Measurements from ENCODE around the gene ATP6V1C2.

DNA sequence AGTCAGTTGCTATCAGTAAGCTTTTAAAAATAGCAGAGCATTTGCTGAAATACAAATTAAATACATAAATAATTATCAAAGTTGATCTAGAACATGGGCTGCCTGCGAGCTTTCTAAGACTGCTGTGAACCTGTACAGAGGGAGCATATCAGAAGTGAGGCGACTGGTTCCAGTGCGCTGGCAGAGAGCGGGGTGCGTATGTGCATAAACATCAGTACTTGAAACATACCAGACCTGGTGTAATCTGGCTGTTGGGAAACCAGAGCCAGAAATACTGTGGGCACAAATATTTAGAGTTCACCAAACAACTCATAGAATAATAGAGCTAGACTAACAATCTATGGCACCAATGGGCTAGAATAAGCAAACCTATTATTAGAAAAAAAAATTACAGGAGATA, 63.8 kb downstream of the ATP6V1C2 start:
- TF ChIP-seq, protein P1, sequence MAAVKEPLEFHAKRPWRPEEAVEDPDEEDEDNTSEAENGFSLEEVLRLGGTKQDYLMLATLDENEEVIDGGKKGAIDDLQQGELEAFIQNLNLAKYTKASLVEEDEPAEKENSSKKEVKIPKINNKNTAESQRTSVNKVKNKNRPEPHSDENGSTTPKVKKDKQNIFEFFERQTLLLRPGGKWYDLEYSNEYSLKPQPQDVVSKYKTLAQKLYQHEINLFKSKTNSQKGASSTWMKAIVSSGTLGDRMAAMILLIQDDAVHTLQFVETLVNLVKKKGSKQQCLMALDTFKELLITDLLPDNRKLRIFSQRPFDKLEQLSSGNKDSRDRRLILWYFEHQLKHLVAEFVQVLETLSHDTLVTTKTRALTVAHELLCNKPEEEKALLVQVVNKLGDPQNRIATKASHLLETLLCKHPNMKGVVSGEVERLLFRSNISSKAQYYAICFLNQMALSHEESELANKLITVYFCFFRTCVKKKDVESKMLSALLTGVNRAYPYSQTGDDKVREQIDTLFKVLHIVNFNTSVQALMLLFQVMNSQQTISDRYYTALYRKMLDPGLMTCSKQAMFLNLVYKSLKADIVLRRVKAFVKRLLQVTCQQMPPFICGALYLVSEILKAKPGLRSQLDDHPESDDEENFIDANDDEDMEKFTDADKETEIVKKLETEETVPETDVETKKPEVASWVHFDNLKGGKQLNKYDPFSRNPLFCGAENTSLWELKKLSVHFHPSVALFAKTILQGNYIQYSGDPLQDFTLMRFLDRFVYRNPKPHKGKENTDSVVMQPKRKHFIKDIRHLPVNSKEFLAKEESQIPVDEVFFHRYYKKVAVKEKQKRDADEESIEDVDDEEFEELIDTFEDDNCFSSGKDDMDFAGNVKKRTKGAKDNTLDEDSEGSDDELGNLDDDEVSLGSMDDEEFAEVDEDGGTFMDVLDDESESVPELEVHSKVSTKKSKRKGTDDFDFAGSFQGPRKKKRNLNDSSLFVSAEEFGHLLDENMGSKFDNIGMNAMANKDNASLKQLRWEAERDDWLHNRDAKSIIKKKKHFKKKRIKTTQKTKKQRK (IDR thresholded peaks at IDR 0.05; ENCODE audit: borderline replicate concordance, low read depth, low read length): no peak
- TF ChIP-seq SP2 (IDR thresholded peaks at IDR 0.05; ENCODE audit: extremely low read depth, low read depth, low read length, poor library complexity, severe bottlenecking) (no peak), KLF1 (tag; IDR thresholded peaks at IDR 0.05) (no peak), ZNF707 (CRISPR knock-in tag; conservative IDR thresholded peaks at IDR 0.05) (no peak), CCNT2 (IDR thresholded peaks at IDR 0.05; ENCODE audit: borderline replicate concordance, extremely low read depth, insufficient read length, low read depth, low read length) (no peak), CBX8 (IDR thresholded peaks at IDR 0.05; ENCODE audit: borderline replicate concordance, extremely low read depth, low read depth, low read length, poor library complexity, severe bottlenecking) (no peak), BRF1 (IDR thresholded peaks at IDR 0.05; ENCODE audit: borderline replicate concordance, extremely low read depth, insufficient read length) (no peak), BRCA1 (IDR thresholded peaks at IDR 0.05) (no peak), BRCA1 (CRISPR knock-in tag; IDR thresholded peaks at IDR 0.05) (no peak), GATA2 (CRISPR knock-in tag; IDR thresholded peaks at IDR 0.05) (no peak), SETDB1 (IDR thresholded peaks at IDR 0.05; ENCODE audit: low read length) (no peak), POLR2A (conservative IDR thresholded peaks at IDR 0.05) (no peak)
- TF ChIP-seq, protein P2, sequence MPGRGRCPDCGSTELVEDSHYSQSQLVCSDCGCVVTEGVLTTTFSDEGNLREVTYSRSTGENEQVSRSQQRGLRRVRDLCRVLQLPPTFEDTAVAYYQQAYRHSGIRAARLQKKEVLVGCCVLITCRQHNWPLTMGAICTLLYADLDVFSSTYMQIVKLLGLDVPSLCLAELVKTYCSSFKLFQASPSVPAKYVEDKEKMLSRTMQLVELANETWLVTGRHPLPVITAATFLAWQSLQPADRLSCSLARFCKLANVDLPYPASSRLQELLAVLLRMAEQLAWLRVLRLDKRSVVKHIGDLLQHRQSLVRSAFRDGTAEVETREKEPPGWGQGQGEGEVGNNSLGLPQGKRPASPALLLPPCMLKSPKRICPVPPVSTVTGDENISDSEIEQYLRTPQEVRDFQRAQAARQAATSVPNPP (IDR thresholded peaks at IDR 0.05; ENCODE audit: borderline replicate concordance, insufficient read depth, insufficient read length): no peak
- TF ChIP-seq, protein P3, sequence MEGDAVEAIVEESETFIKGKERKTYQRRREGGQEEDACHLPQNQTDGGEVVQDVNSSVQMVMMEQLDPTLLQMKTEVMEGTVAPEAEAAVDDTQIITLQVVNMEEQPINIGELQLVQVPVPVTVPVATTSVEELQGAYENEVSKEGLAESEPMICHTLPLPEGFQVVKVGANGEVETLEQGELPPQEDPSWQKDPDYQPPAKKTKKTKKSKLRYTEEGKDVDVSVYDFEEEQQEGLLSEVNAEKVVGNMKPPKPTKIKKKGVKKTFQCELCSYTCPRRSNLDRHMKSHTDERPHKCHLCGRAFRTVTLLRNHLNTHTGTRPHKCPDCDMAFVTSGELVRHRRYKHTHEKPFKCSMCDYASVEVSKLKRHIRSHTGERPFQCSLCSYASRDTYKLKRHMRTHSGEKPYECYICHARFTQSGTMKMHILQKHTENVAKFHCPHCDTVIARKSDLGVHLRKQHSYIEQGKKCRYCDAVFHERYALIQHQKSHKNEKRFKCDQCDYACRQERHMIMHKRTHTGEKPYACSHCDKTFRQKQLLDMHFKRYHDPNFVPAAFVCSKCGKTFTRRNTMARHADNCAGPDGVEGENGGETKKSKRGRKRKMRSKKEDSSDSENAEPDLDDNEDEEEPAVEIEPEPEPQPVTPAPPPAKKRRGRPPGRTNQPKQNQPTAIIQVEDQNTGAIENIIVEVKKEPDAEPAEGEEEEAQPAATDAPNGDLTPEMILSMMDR (IDR thresholded peaks at IDR 0.05 in 2 of 3, conservative IDR thresholded peaks at IDR 0.05 in 1 of 3; ENCODE audit: insufficient read depth in 2 of 3, low read depth in 1 of 3, low read length in 3 of 3): no peak

All from K562 (cell line).